Breast epithelium (tissue), 4 donors: ENCODE data around the gene VPS52. TPM values are rescaled to one million over a fixed set of nuclear protein-coding genes. Genes with fewer than 3 reads are reported as not detected.

ENCODE experiments used
- DNase-seq, 2 donors: peaks; one replicate each; pipeline ENCODE4 v3.0.0-alpha.2; 2019; ENCODE audit warnings: low spot score in 2 of 2
- H3K27ac ChIP-seq, 2 donors: fragments of 200-600 bp; sonication (generic) in 1 of 2; one replicate each; pipeline ENCODE4 v1.5.1; 2016 to 2019; ENCODE audit warnings: mild to moderate bottlenecking in 1 of 2
- H3K27me3 ChIP-seq, 2 donors: fragments of 200-600 bp; sonication (generic) in 1 of 2; one replicate each; pipeline versions ENCODE4 v1.5.1 to v1.6.0; 2017 to 2019; ENCODE audit warnings: control low read depth in 1 of 2, mild to moderate bottlenecking in 1 of 2
- H3K36me3 ChIP-seq: fragments of 200-600 bp; one replicate; pipeline ENCODE4 v1.5.1; 2019
- H3K4me1 ChIP-seq, 2 donors: fragments of 200-600 bp; sonication (generic); one replicate each; pipeline ENCODE4 v1.5.1; 2016 to 2019; ENCODE audit warnings: control low read depth in 1 of 2
- H3K4me3 ChIP-seq, 3 donors: fragments of 200-600 bp; sonication (generic); 1 replicate in 2 of 3; 2 replicates in 1 of 3; pipeline ENCODE4 v1.5.1; 2016 to 2019; ENCODE audit warnings: mild to moderate bottlenecking in 3 of 3, moderate library complexity in 2 of 3
- H3K9me3 ChIP-seq, 2 donors: fragments of 200-600 bp; sonication (generic) in 1 of 2; one replicate each; pipeline ENCODE4 v1.5.1; 2016 to 2019; ENCODE audit warnings: control low read depth in 1 of 2
- CTCF ChIP-seq, 3 donors: fragments of 450-650 bp; IDR thresholded peaks; one replicate each; pipeline ENCODE4 v1.5.1; 2016 to 2017; ENCODE audit warnings: antibody characterized with exemption in 3 of 3, mild to moderate bottlenecking in 3 of 3, moderate library complexity in 3 of 3
- POLR2A ChIP-seq: fragments of 450-650 bp; IDR thresholded peaks from one replicate; pipeline ENCODE4 v1.6.1; 2016; ENCODE audit warnings: antibody characterized with exemption, mild to moderate bottlenecking, moderate library complexity
- POLR2AphosphoS5 ChIP-seq, 3 donors: sonication (generic); formaldehyde crosslinking; IDR thresholded peaks; one replicate each; pipeline ENCODE4 v1.6.1; 2017; ENCODE audit warnings: antibody characterized with exemption in 3 of 3
- intact Hi-C: fragments of 100-400 bp; cut with DNase I; formaldehyde crosslinking; loops from one replicate; pipeline ENCODE4 v1.15.1; 2023; ENCODE audit warnings: low total_unique reads
- total RNA-seq, 3 donors: library from RNA; depleted of rRNA; stranded (reverse); fragments of >200 nt; gene quantifications; one replicate each; pipeline ENCODE4 v1.1.0, GENCODE V29; 2016

The VPS52 gene
- total RNA-seq, 3 donors from 2014 or later: 29.4 to 55.6 (median 44.2) TPM

DNA sequence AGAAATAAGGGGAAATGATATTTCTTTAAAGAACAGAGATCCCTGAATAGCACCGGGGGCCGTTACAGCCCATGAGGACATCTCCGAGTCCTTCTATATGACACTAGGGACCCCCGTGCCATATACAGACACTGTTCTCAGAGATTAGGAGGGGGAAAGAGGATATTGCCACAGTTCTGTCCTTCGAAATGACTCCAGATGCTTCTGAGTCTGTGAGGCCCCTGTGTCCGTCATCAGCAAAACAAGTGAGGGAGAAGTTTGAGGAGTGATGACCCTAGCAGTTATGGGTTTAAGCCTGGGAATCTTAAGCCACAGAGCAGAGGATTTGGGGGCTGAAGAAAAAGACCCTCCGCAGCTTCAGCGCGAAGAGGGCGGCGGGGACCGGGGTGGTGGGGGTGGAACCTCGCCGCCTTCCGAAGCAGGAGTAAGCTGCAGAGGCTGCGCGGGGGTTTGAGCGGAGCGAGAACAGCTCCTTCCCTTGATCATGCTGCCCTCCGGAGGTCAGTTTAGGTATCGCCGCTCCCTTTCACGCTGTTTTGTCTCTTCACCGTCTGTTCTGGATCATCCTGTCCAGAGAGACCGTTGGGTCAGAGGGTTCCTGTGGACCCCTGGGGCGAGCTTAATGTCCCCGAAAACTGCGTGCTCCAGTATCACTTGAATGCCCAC lies 23.6 kb downstream of the VPS52 start:
- H3K27ac ChIP-seq: peak overlapping the region; percentile 93 to 95

GRCh38 chr6:33243476-33243875 lies 28.2 kb downstream of the VPS52 start:
- intact Hi-C loops: loop anchor here (10.0 kb wide), 1 partner anchor 129 kb away; no protein-coding TSS in a partner anchor
- H3K27ac ChIP-seq: no peak overlapping the region
- no peaks in the 10 kb centered on the region for H3K4me1 ChIP-seq

More for the DNA sequence above, 23.6 kb downstream of the VPS52 start:
- Histone ChIP-seq H3K4me3 (peak overlapping the region; percentile 48 to 69 (median 69)), H3K27me3 (no peaks in the 10 kb centered on the region), H3K9me3 (no peaks in the 10 kb centered on the region), H3K36me3 (no peaks in the 10 kb centered on the region), H3K4me1 (peaks cover 0 to 6% of the 10 kb centered on the region in 2 donors)
- intact Hi-C loops: loop anchor here (10.0 kb wide), 1 partner anchor 133 kb away; no protein-coding TSS in a partner anchor
- DNase-seq: peak; percentile 85 to 93
- TF ChIP-seq POLR2A: no peak
- peak in 1 of 3 donors; percentile 23 for TF ChIP-seq POLR2AphosphoS5 (IDR thresholded peaks at IDR 0.05)
- TF ChIP-seq CTCF (IDR thresholded peaks at IDR 0.05): peak; percentile 80 to 95 (median 95)

DNA sequence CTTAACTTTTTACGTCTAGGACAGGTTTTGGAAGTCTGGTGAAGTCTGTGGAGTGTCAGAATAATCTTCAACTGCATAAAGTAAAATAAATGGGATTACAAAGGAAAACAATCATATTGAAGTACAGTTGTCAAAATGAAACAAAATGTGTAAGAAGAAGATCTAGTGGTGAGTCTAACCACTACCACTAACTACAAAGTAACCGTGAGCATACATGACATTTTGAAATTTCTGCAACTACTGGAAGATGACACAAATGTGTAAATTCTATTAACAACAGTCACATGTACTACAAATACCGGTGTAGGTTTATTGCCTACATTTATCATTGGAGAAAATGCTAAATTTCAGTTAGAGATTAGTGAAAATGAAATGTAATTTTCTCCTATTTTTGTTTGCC lies 29.7 kb downstream of the VPS52 start:
- Histone ChIP-seq H3K4me1 (no peaks in the 10 kb centered on the region), H3K9me3 (no peaks in the 10 kb centered on the region), H3K27ac (no peak overlapping the region), H3K27me3 (no peaks in the 10 kb centered on the region), H3K4me3 (no peak overlapping the region), H3K36me3 (no peaks in the 10 kb centered on the region)
- DNase-seq: no peak
- intact Hi-C loops: loop anchor here (10.0 kb wide), 1 partner anchor 127 kb away; no protein-coding TSS in a partner anchor
- no peak for TF ChIP-seq POLR2A
- no peak for TF ChIP-seq CTCF (IDR thresholded peaks at IDR 0.05)
- TF ChIP-seq POLR2AphosphoS5 (IDR thresholded peaks at IDR 0.05): no peak

More at GRCh38 chr6:33243476-33243875, 28.2 kb downstream of the VPS52 start:
- no peaks in the 10 kb centered on the region for H3K9me3 ChIP-seq
- H3K27me3 ChIP-seq: no peaks in the 10 kb centered on the region
- no peak for TF ChIP-seq CTCF (IDR thresholded peaks at IDR 0.05)
- DNase-seq: no peak
- no peak overlapping the region for H3K4me3 ChIP-seq
- H3K36me3 ChIP-seq: no peaks in the 10 kb centered on the region

DNA sequence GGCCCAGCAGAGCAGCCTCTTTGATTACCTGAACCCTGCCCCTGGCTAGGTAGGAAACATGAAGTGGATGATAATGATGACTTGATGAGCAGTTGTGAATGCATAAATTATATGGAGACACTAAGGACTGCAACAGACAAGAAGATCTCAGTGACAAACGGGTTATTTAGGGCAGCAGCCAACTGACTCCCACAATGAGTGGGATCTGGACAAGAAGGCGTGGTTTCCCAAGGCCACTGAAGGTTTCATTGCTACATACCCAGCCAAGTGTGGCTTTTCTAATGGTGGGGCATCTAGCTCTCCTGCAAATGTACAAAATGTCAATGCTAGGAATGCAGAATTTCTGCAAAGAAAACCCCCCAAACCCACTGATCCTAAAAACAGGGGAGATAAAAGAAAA lies 33.9 kb downstream of the VPS52 start:
- Histone ChIP-seq H3K4me3 (no peak overlapping the region), H3K27me3 (no peaks in the 10 kb centered on the region), H3K4me1 (no peaks in the 10 kb centered on the region), H3K36me3 (no peaks in the 10 kb centered on the region), H3K27ac (no peak overlapping the region), H3K9me3 (no peaks in the 10 kb centered on the region)
- DNase-seq: peak in 1 of 2 donors; percentile 10
- TF ChIP-seq CTCF (IDR thresholded peaks at IDR 0.05) (no peak), POLR2AphosphoS5 (IDR thresholded peaks at IDR 0.05) (no peak), POLR2A (no peak)
- intact Hi-C loops: loop anchor here (1.0 kb wide), 1 partner anchor 18 kb away; no protein-coding TSS in a partner anchor

DNA sequence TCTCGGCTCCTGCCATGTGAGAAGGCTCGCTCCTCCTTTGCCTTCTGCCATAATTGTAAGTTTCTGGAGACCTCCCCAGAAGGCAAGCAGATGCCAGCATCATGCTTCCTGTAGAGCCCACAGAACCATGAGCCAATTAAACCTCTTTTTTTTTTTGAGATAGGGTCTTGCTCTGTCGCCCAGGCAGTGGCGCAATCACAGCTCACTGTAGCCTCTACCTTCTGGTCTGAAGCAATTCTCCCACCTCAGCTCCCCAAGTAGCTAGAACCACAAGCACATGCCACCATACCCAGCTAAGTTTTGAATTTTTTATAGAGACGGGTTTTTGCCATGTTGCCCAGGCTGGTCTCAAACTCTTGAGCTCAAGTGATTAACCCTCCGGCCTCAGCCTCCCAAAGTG lies 34.8 kb downstream of the VPS52 start:
- peak in 1 of 2 donors; percentile 15 for DNase-seq
- Histone ChIP-seq H3K27me3 (no peaks in the 10 kb centered on the region), H3K4me3 (no peak overlapping the region), H3K9me3 (no peaks in the 10 kb centered on the region), H3K36me3 (no peaks in the 10 kb centered on the region), H3K4me1 (no peaks in the 10 kb centered on the region), H3K27ac (no peak overlapping the region)
- intact Hi-C loops: no loop called here
- no peak for TF ChIP-seq POLR2A
- TF ChIP-seq POLR2AphosphoS5 (IDR thresholded peaks at IDR 0.05): no peak
- TF ChIP-seq CTCF (IDR thresholded peaks at IDR 0.05): no peak
